ENCODE results near the gene CSPG4. TPM values are rescaled to one million over a fixed set of nuclear protein-coding genes. Genes with fewer than 3 reads are reported as not detected.
A peak's percentile ranks its signal among the peaks of the same experiment; 100 is the strongest.
"Not testable (repeated sequence)": the region's sequence is repeated elsewhere in the genome, so short reads cannot be mapped to it uniquely, and the experiment has no call there.

CSPG4 gene
- total and polyA plus RNA-seq, 9 of the 15 experiments (the other 6 are each of a cell fraction or from before 2014, with no cell fraction given), result under 0.01 to 0.07 (median 0.04) TPM; not detected in 5

- H3K27me3 ChIP-seq (ENCODE audit: control insufficient read depth in 2 of 2, insufficient read depth in 2 of 2, low read length in 2 of 2); H3K9me1 ChIP-seq (ENCODE audit: control insufficient read depth, insufficient read depth, low read length); H4K20me1 ChIP-seq (replicated peaks; ENCODE audit: control insufficient read depth, insufficient read depth, low read length); H3K9ac ChIP-seq (ENCODE audit: insufficient read depth in 1 of 2, low read depth in 2 of 2, low read length in 2 of 2); BruUV-seq (replicated peaks); H3K79me2 ChIP-seq (ENCODE audit: control insufficient read depth, insufficient read depth, low read length); intact Hi-C loops (cut with micrococcal nuclease); H3K9me3 ChIP-seq (replicated peaks; ENCODE audit: control insufficient read depth, insufficient read depth, low read depth, low read length); ATAC-seq; H3K4me3 ChIP-seq; DNase-seq (ENCODE audit: extremely low read depth in 1 of 4, low spot score in 3 of 4); H2AFZ ChIP-seq (ENCODE audit: low read depth, low read length); in situ Hi-C loops (cut with MboI); H3K36me3 ChIP-seq (ENCODE audit: control insufficient read depth, insufficient read depth, low read length); CTCF ChIA-PET (ENCODE audit: low intra/inter-chr PET ratio); H3K4me2 ChIP-seq (ENCODE audit: insufficient read depth, low read length); H3K27ac ChIP-seq (ENCODE audit: extremely low read depth, low read depth, low read length): not testable (repeated sequence)
- TF ChIP-seq RBM25 (IDR thresholded peaks at IDR 0.05; ENCODE audit: low read depth, low read length, severe bottlenecking) (peak; percentile 75), SMARCA5 (IDR thresholded peaks at IDR 0.05) (peak; percentile 36; the same call in 1 of the 2 replicates), KDM1A (IDR thresholded peaks at IDR 0.05) (peak; percentile 39 to 72; a peak in 1 of 4 replicates), BCOR (IDR thresholded peaks at IDR 0.05) (peak; percentile 57), ESRRA (IDR thresholded peaks at IDR 0.05; ENCODE audit: borderline replicate concordance, low read depth) (peak; percentile 86), ADNP (tag; IDR thresholded peaks at IDR 0.05) (peak; percentile 64; the same call in 1 of the 2 replicates)
- POLR2A ChIA-PET, result interaction anchor here (0.6 kb wide), 1 partner anchor 54 kb away, joined by 3 read pairs; no protein-coding TSS in a partner anchor
- H3K4me1 ChIP-seq (replicated peaks in 1 of 2; ENCODE audit: control insufficient read depth in 2 of 2, insufficient read depth in 2 of 2, low read length in 2 of 2), result peaks cover 0 to 11% of the 10 kb centered on the region in 2 experiments; a peak in 3 of 5 replicates
- 39% methylated on average over 5 of the region's 5 CpGs for WGBS (ENCODE audit: insufficient coverage, low coverage, missing lambda C conversion rate)
- FAIRE-seq, result peak; percentile 19
These were observed 7.3 kb downstream of the CSPG4 start for GRCh38 chr15:75705375-75705774.

DNA sequence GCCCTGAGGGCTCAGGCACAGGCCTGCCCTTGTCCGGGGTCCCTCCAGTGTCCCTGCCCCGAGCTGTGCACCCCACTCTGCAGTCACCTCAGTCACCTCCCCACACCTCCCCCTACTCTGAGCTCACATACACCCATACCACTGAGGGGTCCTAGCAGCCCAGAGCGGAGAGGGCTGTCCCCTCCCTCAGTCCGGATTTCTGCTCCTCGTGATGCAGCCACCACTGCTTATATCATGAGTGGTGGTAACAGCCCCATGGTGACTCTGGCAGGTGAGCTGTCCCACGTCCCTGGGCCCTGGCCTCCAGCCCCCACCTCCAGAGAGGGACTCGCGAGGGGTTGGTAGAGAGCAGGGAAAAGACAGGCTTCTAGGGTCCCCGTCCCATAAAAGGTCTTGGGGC lies 8.0 kb downstream of the CSPG4 start:
- Histone ChIP-seq H3K36me3 (ENCODE audit: control insufficient read depth, insufficient read depth, low read length) (no peaks in the 10 kb centered on the region), H3K27ac (ENCODE audit: extremely low read depth, low read depth, low read length) (no peak overlapping the region), H4K20me1 (replicated peaks; ENCODE audit: control insufficient read depth, insufficient read depth, low read length) (no peaks in the 10 kb centered on the region), H3K9me1 (ENCODE audit: control insufficient read depth, insufficient read depth, low read length) (no peaks in the 10 kb centered on the region), H3K9me3 (replicated peaks; ENCODE audit: control insufficient read depth, insufficient read depth, low read depth, low read length) (no peaks in the 10 kb centered on the region), H3K79me2 (ENCODE audit: control insufficient read depth, insufficient read depth, low read length) (no peaks in the 10 kb centered on the region), H3K9ac (ENCODE audit: insufficient read depth in 1 of 2, low read depth in 2 of 2, low read length in 2 of 2) (no peak overlapping the region; a peak in 1 of 4 replicates), H3K27me3 (ENCODE audit: control insufficient read depth in 2 of 2, insufficient read depth in 2 of 2, low read length in 2 of 2) (no peaks in the 10 kb centered on the region), H2AFZ (ENCODE audit: low read depth, low read length) (no peak overlapping the region), H3K4me3 (no peak overlapping the region), H3K4me2 (ENCODE audit: insufficient read depth, low read length) (no peak overlapping the region), H3K4me1 (replicated peaks in 1 of 2; ENCODE audit: control insufficient read depth in 2 of 2, insufficient read depth in 2 of 2, low read length in 2 of 2) (peaks cover 0 to 16% of the 10 kb centered on the region in 2 experiments; a peak in 3 of 5 replicates)
- DNase-seq (ENCODE audit: extremely low read depth in 1 of 4, low spot score in 3 of 4), result no peak
- FAIRE-seq, result no peak
- BruUV-seq (replicated peaks), result no TSS peak
- ATAC-seq, result no peak
- POLR2A ChIA-PET, result interaction anchor here (0.6 kb wide), 1 partner anchor 53 kb away, joined by 3 read pairs; no protein-coding TSS in a partner anchor
- WGBS (ENCODE audit: insufficient coverage, low coverage, missing lambda C conversion rate), result 56% methylated on average over 9 of the region's 9 CpGs
- in situ Hi-C loops (cut with MboI) (no loop called here), intact Hi-C loops (cut with micrococcal nuclease) (no loop called here)
- CTCF ChIA-PET (ENCODE audit: low intra/inter-chr PET ratio), result no interaction called here
- no peak for TF ChIP-seq MXI1 (IDR thresholded peaks at IDR 0.05; ENCODE audit: low read depth, low read length)
- TF ChIP-seq NFXL1 (CRISPR knock-in tag; IDR thresholded peaks at IDR 0.05), result no peak
- no peak for TF ChIP-seq ZC3H4 (CRISPR knock-in tag; IDR thresholded peaks at IDR 0.05; ENCODE audit: borderline replicate concordance)
- no peak for TF ChIP-seq CTBP1 (IDR thresholded peaks at IDR 0.05; ENCODE audit: borderline replicate concordance)
- TF ChIP-seq BCOR (IDR thresholded peaks at IDR 0.05), result no peak
- TF ChIP-seq SREBF1 (IDR thresholded peaks at IDR 0.05; ENCODE audit: borderline replicate concordance, low read depth, low read length), result no peak
- no peak for TF ChIP-seq KAT7 (CRISPR knock-in tag; IDR thresholded peaks at IDR 0.05; ENCODE audit: borderline replicate concordance)
- TF ChIP-seq STAG1 (CRISPR knock-in tag; IDR thresholded peaks at IDR 0.05; ENCODE audit: borderline replicate concordance), result no peak
- no peak for TF ChIP-seq CCAR2 (IDR thresholded peaks at IDR 0.05; ENCODE audit: low read depth, low read length)
- no peak for TF ChIP-seq NFIC (IDR thresholded peaks at IDR 0.05)
- no peak for TF ChIP-seq THRA (IDR thresholded peaks at IDR 0.05)
- no peak for TF ChIP-seq MAFK (IDR thresholded peaks at IDR 0.05; ENCODE audit: low read length)
